Measurements from ENCODE around the gene WNT6. TPM values are rescaled to one million over a fixed set of nuclear protein-coding genes. Genes with fewer than 3 reads are reported as not detected.

WNT6 gene
- total RNA-seq, 4 donors from 2014 or later, result 2.7 to 5.1 TPM; not detected in 2

DNA sequence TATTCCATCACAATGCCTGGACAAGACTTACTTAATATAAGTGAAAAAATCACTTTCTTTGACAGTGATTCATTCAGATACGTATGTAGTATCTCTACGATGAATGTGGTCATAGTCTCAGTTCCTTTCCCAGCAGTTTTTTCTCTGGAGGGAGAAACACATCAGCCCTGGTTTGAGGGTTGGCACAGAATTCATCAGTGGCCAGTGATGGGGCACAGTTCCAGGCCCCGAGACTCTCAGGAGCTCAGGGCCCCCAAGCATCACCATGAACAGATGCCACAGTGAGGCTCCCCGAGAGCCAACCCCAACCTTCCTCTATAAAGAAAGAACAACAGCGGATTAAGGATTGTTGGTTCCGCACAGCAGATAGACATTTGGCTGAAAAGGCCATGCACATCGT lies 40.5 kb upstream of the WNT6 start:
- WGBS, 2 donors, result 93 to 94% methylated on average over 7 of the region's 7 CpGs
- H3K27ac ChIP-seq, result no peak overlapping the region

DNA sequence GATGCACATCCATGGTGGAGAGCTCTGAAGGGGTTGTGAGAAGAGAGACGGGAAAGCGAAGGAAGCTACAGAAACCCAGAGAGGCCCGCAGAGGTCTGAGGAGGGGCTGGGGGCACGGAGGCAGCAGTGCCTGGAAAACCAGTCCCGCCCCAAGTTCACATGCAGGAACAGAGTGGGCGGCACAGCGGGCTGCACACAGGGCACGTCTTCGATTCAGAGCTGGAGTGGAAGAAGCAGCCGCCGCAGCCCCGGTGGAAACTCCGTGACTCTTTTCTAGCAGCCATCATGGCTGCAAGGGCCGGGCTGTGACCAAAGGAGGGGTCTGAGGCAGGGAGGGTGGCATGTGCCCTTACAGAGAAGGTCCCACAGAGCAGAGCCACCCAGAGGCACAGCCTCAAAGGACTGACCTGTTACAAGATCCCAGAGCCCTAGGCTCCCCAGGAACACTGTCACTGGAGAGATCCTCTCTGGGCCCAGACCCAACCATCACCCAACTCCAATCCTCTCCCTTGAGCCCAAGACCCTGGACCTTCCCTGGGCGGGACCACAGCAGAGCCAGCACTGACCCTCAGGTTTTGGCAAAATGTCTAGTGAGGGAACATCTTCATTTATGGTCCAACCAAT lies 38.7 kb upstream of the WNT6 start:
- Histone ChIP-seq H3K4me1 (no peaks in the 10 kb centered on the region), H3K9me3 (no peaks in the 10 kb centered on the region), H3K27me3 (no peaks in the 10 kb centered on the region), H3K27ac (no peak overlapping the region), H3K36me3 (no peaks in the 10 kb centered on the region), H3K4me3 (replicated peaks in 1 of 3) (no peak overlapping the region)
- WGBS, 2 donors, result 95% methylated on average over 8 to 13 of the region's 15 CpGs
- TF ChIP-seq POLR2A (IDR thresholded peaks at IDR 0.05), result no peak
- no peak for TF ChIP-seq CTCF (IDR thresholded peaks at IDR 0.05)
- DNase-seq, result no peak
- intact Hi-C loops (cut with DNase I), result no loop called here

More for the DNA sequence above, 40.5 kb upstream of the WNT6 start:
- H3K27me3 ChIP-seq, result no peaks in the 10 kb centered on the region
- no peaks in the 10 kb centered on the region for H3K36me3 ChIP-seq
- H3K4me1 ChIP-seq, result no peaks in the 10 kb centered on the region
- no peak overlapping the region for H3K4me3 ChIP-seq (replicated peaks in 1 of 3)
- intact Hi-C loops (cut with DNase I), result no loop called here
- no peak for DNase-seq
- no peaks in the 10 kb centered on the region for H3K9me3 ChIP-seq
- TF ChIP-seq POLR2A (IDR thresholded peaks at IDR 0.05) (no peak), CTCF (IDR thresholded peaks at IDR 0.05) (no peak)

DNA sequence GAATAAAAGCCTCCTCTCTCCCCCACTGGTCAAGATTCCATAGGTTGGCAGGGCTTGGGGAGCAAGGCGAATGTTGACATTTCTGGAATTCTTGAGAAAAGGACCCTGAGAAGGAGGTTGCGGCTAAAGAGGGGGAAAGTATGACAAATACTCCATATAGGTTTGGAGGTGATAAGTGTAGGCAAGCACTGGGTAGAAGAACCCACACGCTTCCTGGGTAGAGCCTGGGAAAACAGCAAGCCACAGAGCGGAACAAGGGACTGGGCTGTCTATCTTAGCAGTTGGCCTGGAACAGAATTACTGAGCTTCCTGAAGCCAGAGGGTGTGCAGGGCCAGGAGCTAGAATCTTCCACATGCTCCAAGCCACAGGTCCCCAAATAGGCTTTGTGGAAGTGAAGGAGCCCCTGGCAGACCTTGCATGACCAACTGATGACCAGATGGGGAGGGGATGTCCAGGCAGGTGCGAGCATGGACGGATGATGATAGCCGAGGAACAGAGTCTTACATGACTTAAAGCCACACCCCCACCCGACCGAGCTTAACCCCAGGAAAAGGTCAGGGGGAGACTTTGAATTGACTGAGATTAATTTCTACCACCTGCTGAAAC lies 37.9 kb upstream of the WNT6 start:
- Histone ChIP-seq H3K9me3 (no peaks in the 10 kb centered on the region), H3K4me3 (replicated peaks in 1 of 3) (no peak overlapping the region), H3K36me3 (no peaks in the 10 kb centered on the region), H3K4me1 (no peaks in the 10 kb centered on the region), H3K27me3 (no peaks in the 10 kb centered on the region), H3K27ac (no peak overlapping the region)
- 82 to 83% methylated on average over 9 of the region's 9 CpGs for WGBS, 2 donors
- intact Hi-C loops (cut with DNase I), result no loop called here
- no peak for DNase-seq
- no peak for TF ChIP-seq POLR2A (IDR thresholded peaks at IDR 0.05)
- TF ChIP-seq CTCF (IDR thresholded peaks at IDR 0.05), result no peak

DNA sequence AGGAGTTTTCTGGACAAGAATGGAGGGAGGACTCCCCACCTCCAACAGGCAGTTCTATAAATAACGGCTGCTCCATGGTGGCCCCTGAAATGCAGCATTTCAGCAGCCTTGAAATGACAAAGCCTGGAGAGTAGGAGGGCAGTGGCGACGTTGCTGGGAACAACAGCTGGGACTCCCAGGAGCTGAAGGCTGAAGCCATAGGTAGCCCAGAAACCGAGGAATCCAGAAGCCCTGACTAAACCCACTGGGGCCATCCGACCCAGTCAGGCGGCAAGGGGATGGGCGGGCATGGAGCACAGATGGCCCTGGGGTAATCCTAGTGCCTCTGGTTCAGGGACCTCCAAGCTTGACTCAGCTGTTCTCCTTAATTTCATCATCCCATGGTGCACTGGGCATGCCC lies 37.0 kb upstream of the WNT6 start:
- no peak overlapping the region for H3K4me3 ChIP-seq (replicated peaks in 1 of 3)
- H3K9me3 ChIP-seq, result no peaks in the 10 kb centered on the region
- H3K36me3 ChIP-seq, result no peaks in the 10 kb centered on the region
- WGBS, 2 donors, result 66 to 72% methylated on average over 7 of the region's 7 CpGs
- no peaks in the 10 kb centered on the region for H3K4me1 ChIP-seq
- H3K27ac ChIP-seq, result no peak overlapping the region
- no peak for TF ChIP-seq CTCF (IDR thresholded peaks at IDR 0.05)
- no peak for TF ChIP-seq POLR2A (IDR thresholded peaks at IDR 0.05)
- no peak for DNase-seq
- intact Hi-C loops (cut with DNase I), result no loop called here
- no peaks in the 10 kb centered on the region for H3K27me3 ChIP-seq

GRCh38 chr2:218823196-218823855 lies 36.3 kb upstream of the WNT6 start:
- Histone ChIP-seq H3K4me1 (no peaks in the 10 kb centered on the region), H3K36me3 (no peaks in the 10 kb centered on the region), H3K9me3 (no peaks in the 10 kb centered on the region), H3K27ac (no peak overlapping the region), H3K27me3 (no peaks in the 10 kb centered on the region), H3K4me3 (replicated peaks in 1 of 3) (no peak overlapping the region)
- intact Hi-C loops (cut with DNase I), result no loop called here
- WGBS, 2 donors, result 87 to 90% methylated on average over 9 of the region's 9 CpGs
- no peak for DNase-seq
- TF ChIP-seq POLR2A (IDR thresholded peaks at IDR 0.05) (no peak), CTCF (IDR thresholded peaks at IDR 0.05) (no peak)

Measured in thyroid gland (tissue), 4 donors.